ENCODE data around the gene MTUS2.

MTUS2 gene

GRCh38 chr13:29108068-29108786 is 288.1 kb downstream of the MTUS2 start:
- DNase-seq (ENCODE audit: low spot score), result no peak

- DNase-seq (ENCODE audit: low spot score), result no peak
These were observed 289.8 kb downstream of the MTUS2 start for GRCh38 chr13:29109987-29110386.

- no peak for DNase-seq (ENCODE audit: low spot score)
These were observed 291.3 kb downstream of the MTUS2 start for GRCh38 chr13:29111446-29111845.

GRCh38 chr13:29115842-29116241 is 295.7 kb downstream of the MTUS2 start:
- no peak for DNase-seq (ENCODE audit: low spot score)

GRCh38 chr13:29117663-29118062 is 297.5 kb downstream of the MTUS2 start:
- no peak for DNase-seq (ENCODE audit: low spot score)

- no peak for DNase-seq (ENCODE audit: low spot score)
These were observed 298.3 kb downstream of the MTUS2 start for GRCh38 chr13:29118471-29118870.

GRCh38 chr13:29125191-29125933 is 305.2 kb downstream of the MTUS2 start:
- no peak for DNase-seq (ENCODE audit: low spot score)

GRCh38 chr13:29125934-29126424 is 305.8 kb downstream of the MTUS2 start:
- DNase-seq (ENCODE audit: low spot score), result no peak

GRCh38 chr13:29129616-29130015 is 309.5 kb downstream of the MTUS2 start:
- DNase-seq (ENCODE audit: low spot score), result no peak

- DNase-seq (ENCODE audit: low spot score), result no peak
These were observed 311.0 kb downstream of the MTUS2 start for GRCh38 chr13:29131159-29131558.

- no peak for DNase-seq (ENCODE audit: low spot score)
These were observed 311.9 kb downstream of the MTUS2 start for GRCh38 chr13:29131881-29132668.

GRCh38 chr13:29136341-29136740 is 316.2 kb downstream of the MTUS2 start:
- no peak for DNase-seq (ENCODE audit: low spot score)

GRCh38 chr13:29137016-29137415 is 316.9 kb downstream of the MTUS2 start:
- no peak for DNase-seq (ENCODE audit: low spot score)

- DNase-seq (ENCODE audit: low spot score), result no peak
These were observed 317.9 kb downstream of the MTUS2 start for GRCh38 chr13:29137995-29138394.

- DNase-seq (ENCODE audit: low spot score), result no peak
These were observed 320.1 kb downstream of the MTUS2 start for GRCh38 chr13:29140277-29140676.

- no peak for DNase-seq (ENCODE audit: low spot score)
These were observed 323.7 kb downstream of the MTUS2 start for GRCh38 chr13:29143847-29144246.

- no peak for DNase-seq (ENCODE audit: low spot score)
These were observed 334.3 kb downstream of the MTUS2 start for GRCh38 chr13:29154390-29154789.

GRCh38 chr13:29156136-29156535 is 336.0 kb downstream of the MTUS2 start:
- DNase-seq (ENCODE audit: low spot score), result no peak

- DNase-seq (ENCODE audit: low spot score), result no peak
These were observed 339.7 kb downstream of the MTUS2 start for GRCh38 chr13:29159871-29160270.

- no peak for DNase-seq (ENCODE audit: low spot score)
These were observed 340.7 kb downstream of the MTUS2 start for GRCh38 chr13:29160862-29161261.

GRCh38 chr13:29161676-29162075 is 341.5 kb downstream of the MTUS2 start:
- no peak for DNase-seq (ENCODE audit: low spot score)

- peak; percentile 67 for DNase-seq (ENCODE audit: low spot score)
These were observed 342.6 kb downstream of the MTUS2 start for GRCh38 chr13:29162638-29163235.
